Transverse colon (tissue), 4 donors: ENCODE results near the gene PALM. TPM values are rescaled to one million over a fixed set of nuclear protein-coding genes. Genes with fewer than 3 reads are reported as not detected.
"Not testable (repeated sequence)": the region's sequence is repeated elsewhere in the genome, so short reads cannot be mapped to it uniquely, and the experiment has no call there.

Experiments used
- DNase-seq: peaks from one replicate; pipeline ENCODE4 v3.0.0-alpha.2; 2019
- H3K27ac ChIP-seq, 4 donors: fragments of 200-600 bp; sonication (generic); 2 replicates each; pipeline ENCODE4 v1.5.1; 2016 to 2018; ENCODE audit warnings: inconsistent platforms in 4 of 4
- H3K27me3 ChIP-seq: fragments of 200-600 bp; sonication (generic); 2 replicates; pipeline ENCODE4 v1.5.1; 2017; ENCODE audit warnings: inconsistent platforms
- H3K36me3 ChIP-seq, 4 donors: fragments of 200-600 bp; sonication (generic); 2 replicates each; pipeline ENCODE4 v1.5.1; 2017 to 2019; ENCODE audit warnings: inconsistent platforms in 4 of 4
- H3K4me1 ChIP-seq, 4 donors: fragments of 200-600 bp; sonication (generic); 2 replicates each; pipeline ENCODE4 v1.5.1; 2017 to 2020; ENCODE audit warnings: inconsistent platforms in 4 of 4
- H3K4me3 ChIP-seq, 4 donors: fragments of 200-600 bp; sonication (generic); 1 replicate in 1 of 4; 2 replicates in 3 of 4; pipeline versions ENCODE4 v1.5.1 to v1.6.1; 2017 to 2019; ENCODE audit warnings: inconsistent platforms in 4 of 4
- H3K9me3 ChIP-seq, 2 donors: fragments of 200-600 bp; sonication (generic); 2 replicates each; pipeline ENCODE4 v1.5.1; 2017 to 2019; ENCODE audit warnings: inconsistent platforms in 2 of 2
- EP300 ChIP-seq: sonication (generic); formaldehyde crosslinking; IDR thresholded peaks from one replicate; pipeline ENCODE4 v1.6.1; 2017; ENCODE audit warnings: antibody characterized with exemption, low read depth
- POLR2A ChIP-seq: fragments of 450-650 bp; IDR thresholded peaks from one replicate; pipeline ENCODE4 v1.6.1; 2016; ENCODE audit warnings: antibody characterized with exemption, mild to moderate bottlenecking, moderate library complexity
- POLR2AphosphoS5 ChIP-seq, 3 donors: sonication (generic); formaldehyde crosslinking; IDR thresholded peaks; one replicate each; pipeline ENCODE4 v1.6.1; 2016; ENCODE audit warnings: antibody characterized with exemption in 3 of 3
- WGBS, 2 donors: methylation state at CpG; one replicate each; pipeline ENCODE4 v1.1.5; 2018; ENCODE audit warnings: low coverage in 1 of 2; 5-methylcytosine and 5-hydroxymethylcytosine counted together
- in situ Hi-C, 4 donors: fragments of 200-750 bp; cut with MboI; loops; one replicate each; pipeline versions ENCODE4 v1.15.0 to v1.15.1; 2017; ENCODE audit warnings: low sequenced_read_pairs in 3 of 4, low pct_ligation_motif_present in 1 of 4, low pct_unique_long_range_greater_than_20kb in 1 of 4
- intact Hi-C: fragments of 100-400 bp; cut with DNase I; formaldehyde crosslinking; loops from one replicate; pipeline ENCODE4 v1.15.1; 2023; ENCODE audit warnings: low total_unique reads
- total RNA-seq, 4 donors: library from RNA; depleted of rRNA; stranded (reverse); fragments of >200 nt; gene quantifications; one replicate each; pipeline ENCODE4 v1.1.0, GENCODE V29; 2016
- TF ChIP-seq, protein P1 (sequence below), 5 experiments: fragments of 200-600 bp in 3 of 5; fragments of 450-650 bp in 2 of 5; sonication (generic) in 3 of 5; IDR thresholded peaks; 1 replicate in 2 of 5; 2 replicates in 3 of 5; pipeline ENCODE4 v1.5.1; 2016 to 2017; ENCODE audit warnings: antibody characterized with exemption in 5 of 5, inconsistent platforms in 3 of 5, mild to moderate bottlenecking in 2 of 5, moderate library complexity in 1 of 5

The PALM gene
- total RNA-seq, 4 donors from 2014 or later, result 14.1 to 99.3 (median 29.8) TPM

DNA sequence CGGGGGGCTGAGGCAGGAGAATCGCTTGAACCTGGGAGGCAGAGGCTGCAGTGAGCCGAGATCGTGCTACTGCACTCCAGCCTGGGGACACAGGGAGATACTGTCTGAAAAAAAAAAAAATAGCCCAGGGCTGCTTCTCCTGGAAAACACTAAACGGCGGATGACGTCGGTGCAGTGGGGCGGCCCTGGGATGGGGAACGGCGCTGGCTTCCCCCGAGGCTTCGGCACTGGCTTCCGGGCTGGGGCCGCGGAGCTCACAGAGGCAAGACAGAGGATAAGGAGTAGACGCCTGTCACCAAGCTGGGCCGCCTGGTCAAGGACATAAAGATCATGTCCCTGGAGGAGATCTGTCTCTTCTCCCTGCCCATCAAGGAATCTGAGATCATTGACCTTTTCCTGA, 18.5 kb upstream of the PALM start:
- in situ Hi-C loops, result no loop called here
- H3K4me1 ChIP-seq, result no peaks in the 10 kb centered on the region
- H3K9me3 ChIP-seq, result no peaks in the 10 kb centered on the region
- H3K27me3 ChIP-seq, result peaks cover 8% of the 10 kb centered on the region
- TF ChIP-seq, protein P1, sequence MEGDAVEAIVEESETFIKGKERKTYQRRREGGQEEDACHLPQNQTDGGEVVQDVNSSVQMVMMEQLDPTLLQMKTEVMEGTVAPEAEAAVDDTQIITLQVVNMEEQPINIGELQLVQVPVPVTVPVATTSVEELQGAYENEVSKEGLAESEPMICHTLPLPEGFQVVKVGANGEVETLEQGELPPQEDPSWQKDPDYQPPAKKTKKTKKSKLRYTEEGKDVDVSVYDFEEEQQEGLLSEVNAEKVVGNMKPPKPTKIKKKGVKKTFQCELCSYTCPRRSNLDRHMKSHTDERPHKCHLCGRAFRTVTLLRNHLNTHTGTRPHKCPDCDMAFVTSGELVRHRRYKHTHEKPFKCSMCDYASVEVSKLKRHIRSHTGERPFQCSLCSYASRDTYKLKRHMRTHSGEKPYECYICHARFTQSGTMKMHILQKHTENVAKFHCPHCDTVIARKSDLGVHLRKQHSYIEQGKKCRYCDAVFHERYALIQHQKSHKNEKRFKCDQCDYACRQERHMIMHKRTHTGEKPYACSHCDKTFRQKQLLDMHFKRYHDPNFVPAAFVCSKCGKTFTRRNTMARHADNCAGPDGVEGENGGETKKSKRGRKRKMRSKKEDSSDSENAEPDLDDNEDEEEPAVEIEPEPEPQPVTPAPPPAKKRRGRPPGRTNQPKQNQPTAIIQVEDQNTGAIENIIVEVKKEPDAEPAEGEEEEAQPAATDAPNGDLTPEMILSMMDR (IDR thresholded peaks at IDR 0.05), result no peak
- no peak for TF ChIP-seq EP300
- TF ChIP-seq POLR2A, result no peak
- TF ChIP-seq POLR2AphosphoS5 (IDR thresholded peaks at IDR 0.05), result no peak
- DNase-seq, result no peak
- H3K4me3 ChIP-seq, result no peak overlapping the region
- H3K27ac ChIP-seq, result no peak overlapping the region
- intact Hi-C loops, result no loop called here
- H3K36me3 ChIP-seq, result no peaks in the 10 kb centered on the region
- 71 to 76% methylated on average over 5 to 18 of the region's 18 CpGs for WGBS, 2 donors

- intact Hi-C loops, result no loop called here
Measured at GRCh38 chr19:694481-695351, 14.0 kb upstream of the PALM start.

DNA sequence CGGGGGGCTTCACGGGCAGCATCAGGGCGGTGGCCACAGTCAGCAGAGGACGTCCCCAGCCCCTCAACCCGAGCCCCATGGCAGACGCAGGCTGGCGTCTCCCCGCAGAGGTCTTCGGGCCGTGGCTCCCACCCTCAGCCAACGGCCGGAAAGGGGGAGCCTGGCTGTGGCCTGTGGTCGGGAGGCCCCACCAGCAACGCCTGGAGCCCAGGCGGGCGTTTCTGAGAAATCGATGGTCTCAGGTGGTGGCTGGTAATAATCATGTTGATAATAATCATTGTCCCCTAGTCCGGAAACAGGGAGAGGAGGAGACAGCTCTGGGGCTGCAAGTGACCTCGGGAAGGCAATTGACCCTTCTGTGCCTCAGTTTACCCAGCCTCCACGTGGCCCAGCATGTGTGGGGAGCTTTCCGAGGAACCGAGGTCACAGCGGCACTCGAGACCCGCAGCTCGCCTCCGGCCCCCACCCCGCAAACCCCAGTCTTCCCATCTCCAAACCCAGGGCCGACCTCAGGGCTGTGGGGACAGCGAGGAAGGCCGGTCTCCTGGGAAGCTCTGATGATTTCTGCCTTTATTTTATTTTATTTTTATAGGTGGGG, 13.3 kb upstream of the PALM start, which contains the start of gene PRSS57:
PRSS57 (minus strand) TSS at position 101 of the 598 bp plus-strand sequence; CDS start at position 79, 22 bp downstream.
- peaks cover 23% of the 10 kb centered on the region for H3K27me3 ChIP-seq
- intact Hi-C loops, result no loop called here
- in situ Hi-C loops, result no loop called here
- H3K9me3 ChIP-seq, result no peaks in the 10 kb centered on the region
- DNase-seq, result no peak
- H3K4me3 ChIP-seq, result no peak within 1 kb of the TSS
- no peaks in the 10 kb centered on the region for H3K36me3 ChIP-seq
- no peak for TF ChIP-seq POLR2A
- TF ChIP-seq EP300, result no peak
- no peak for TF ChIP-seq POLR2AphosphoS5 (IDR thresholded peaks at IDR 0.05)
- TF ChIP-seq, protein P1 (IDR thresholded peaks at IDR 0.05), result no peak
- no peak within 1 kb of the TSS for H3K27ac ChIP-seq
- 51 to 61% methylated on average over 7 to 31 of the region's 31 CpGs for WGBS, 2 donors
- no peaks in the 10 kb centered on the region for H3K4me1 ChIP-seq

More at GRCh38 chr19:694481-695351, 14.0 kb upstream of the PALM start:
- no peak for DNase-seq
- in situ Hi-C loops, result no loop called here
- no peaks in the 10 kb centered on the region for H3K4me1 ChIP-seq
- WGBS, 2 donors, result 42 to 64% methylated on average over 7 to 40 of the region's 41 CpGs
- H3K9me3 ChIP-seq, result no peaks in the 10 kb centered on the region
- H3K27me3 ChIP-seq, result peaks cover 23% of the 10 kb centered on the region
- H3K4me3 ChIP-seq, result no peak overlapping the region
- TF ChIP-seq POLR2AphosphoS5 (IDR thresholded peaks at IDR 0.05) (no peak), EP300 (no peak), POLR2A (no peak)
- TF ChIP-seq, protein P1 (IDR thresholded peaks at IDR 0.05), result no peak
- no peak overlapping the region for H3K27ac ChIP-seq
- no peaks in the 10 kb centered on the region for H3K36me3 ChIP-seq

- peaks cover 35% of the 10 kb centered on the region for H3K27me3 ChIP-seq
- H3K4me3 ChIP-seq, H3K9me3 ChIP-seq, in situ Hi-C loops, H3K4me1 ChIP-seq, DNase-seq, H3K27ac ChIP-seq, H3K36me3 ChIP-seq, intact Hi-C loops: not testable (repeated sequence)
- WGBS, 2 donors, result 88% methylated on average over 15 of the region's 15 CpGs; no CpG with 5 or more reads in 1 of the 2 donors
Measured at GRCh38 chr19:698529-698928, 10.2 kb upstream of the PALM start.

DNA sequence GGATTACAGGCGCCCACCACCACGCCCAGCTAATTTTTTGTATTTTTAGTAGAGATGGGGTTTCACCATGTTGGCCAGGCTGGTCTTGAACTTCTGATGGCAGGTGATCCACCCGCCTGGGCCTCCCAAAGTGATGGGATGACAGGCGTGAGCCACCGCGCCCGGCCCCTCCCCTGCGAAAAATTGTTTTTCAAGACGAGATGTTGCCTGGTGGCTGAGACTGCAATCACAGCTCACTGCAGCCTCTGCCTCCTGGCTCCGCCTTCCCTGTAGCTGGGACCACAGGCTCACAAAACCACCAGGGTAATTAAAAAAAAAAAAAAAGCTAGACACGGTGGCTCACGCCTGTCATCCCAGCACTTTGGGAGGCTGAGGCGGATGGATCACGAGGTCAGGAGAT, 8.8 kb upstream of the PALM start:
- in situ Hi-C loops, H3K4me3 ChIP-seq, H3K9me3 ChIP-seq, H3K27ac ChIP-seq, H3K4me1 ChIP-seq, intact Hi-C loops, DNase-seq, H3K36me3 ChIP-seq: not testable (repeated sequence)
- peaks cover 42% of the 10 kb centered on the region for H3K27me3 ChIP-seq
- 62 to 94% methylated on average over 2 to 14 of the region's 14 CpGs for WGBS, 2 donors

DNA sequence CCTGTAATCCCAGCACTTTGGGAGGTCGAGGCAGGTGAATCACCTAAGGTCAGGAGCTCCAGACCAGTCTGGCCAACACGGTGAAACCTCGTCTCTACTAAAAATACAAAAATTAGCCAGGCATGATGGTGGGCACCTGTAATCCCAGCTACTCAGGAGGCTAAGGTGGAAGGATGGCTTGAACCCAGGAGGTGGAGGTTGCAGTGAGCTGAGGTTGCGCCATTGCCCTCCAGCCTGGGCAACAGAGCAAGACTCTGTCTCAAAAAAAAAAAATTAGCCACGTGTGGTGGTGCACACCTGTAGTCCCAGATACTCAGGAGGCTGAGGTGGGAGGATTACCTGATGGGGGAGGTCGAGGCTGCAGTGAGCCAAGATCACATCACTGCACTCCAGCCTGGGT, 5.9 kb upstream of the PALM start:
- Histone ChIP-seq H3K4me1 (peaks cover 0 to 12% (median 2%) of the 10 kb centered on the region in 4 donors), H3K27me3 (peaks cover 52% of the 10 kb centered on the region)
- H3K9me3 ChIP-seq, H3K4me3 ChIP-seq, H3K36me3 ChIP-seq, DNase-seq, intact Hi-C loops, in situ Hi-C loops, H3K27ac ChIP-seq: not testable (repeated sequence)
- 67% methylated on average over 6 of the region's 6 CpGs; no CpG with 5 or more reads in 1 of the 2 donors for WGBS, 2 donors
